AG04450 (cell line): ENCODE data around the gene RAB19. TPM values are rescaled to one million over a fixed set of nuclear protein-coding genes. Genes with fewer than 3 reads are reported as not detected.
A peak's percentile ranks its signal among the peaks of the same experiment; 100 is the strongest.

Source experiments
- CTCF ChIA-PET: fragments of 300-600, 350-600 bp; formaldehyde crosslinking; extraction: SDS; loops from one replicate; lab custom pipeline; 2022; ENCODE audit warnings: antibody characterized with exemption, inconsistent platforms; lab: Charles Lee
- POLR2A ChIA-PET: fragments of 350-600 bp; formaldehyde crosslinking; extraction: SDS; loops from one replicate; lab custom pipeline; 2021; ENCODE audit warnings: antibody characterized with exemption, inconsistent platforms; lab: Yijun Ruan, JAX
- DNase-seq: peaks from one replicate; pipeline ENCODE4 v3.0.0-alpha.2; 2011; ENCODE audit warnings: low read depth, low spot score
- H3K27ac ChIP-seq: one replicate; pipeline ENCODE4 v1.5.1; 2012; ENCODE audit warnings: low read depth, low read length, control low read depth
- H3K27me3 ChIP-seq: one replicate; pipeline ENCODE4 v1.6.0; 2012; ENCODE audit warnings: low read length; ENCODE audit not compliant: control insufficient read depth, insufficient read depth
- H3K4me3 ChIP-seq: 2 replicates; pipeline ENCODE4 v1.5.1; 2011; ENCODE audit warnings: mild to moderate bottlenecking, low read depth, low read length, control low read depth
- H3K9me3 ChIP-seq: 2 replicates; pipeline ENCODE4 v1.5.1; 2012; ENCODE audit warnings: low read length; ENCODE audit not compliant: control insufficient read depth, insufficient read depth
- CTCF ChIP-seq: IDR thresholded peaks from 2 replicates; pipeline ENCODE4 v1.5.1; 2011; ENCODE audit warnings: low read depth, low read length, control low read depth, inconsistent platforms
- polyA plus RNA-seq: library from polyadenylated mRNA; depleted of rRNA; stranded (reverse); fragments of >200 nt; gene quantifications from 2 replicates; pipeline ENCODE4 v1.2.3, GENCODE V29; 2011

The RAB19 gene
- polyA plus RNA-seq, 1 experiment: not detected

GRCh38 chr7:140390466-140391190 is 13.2 kb upstream of the RAB19 start:
- H3K4me3 ChIP-seq: no peak overlapping the region
- H3K27ac ChIP-seq: no peak overlapping the region
- no peak for DNase-seq
- CTCF ChIA-PET: no interaction called here
- no peaks in the 10 kb centered on the region for H3K27me3 ChIP-seq
- POLR2A ChIA-PET: no interaction called here
- no peak for TF ChIP-seq CTCF
- H3K9me3 ChIP-seq: no peaks in the 10 kb centered on the region

GRCh38 chr7:140391634-140392033 is 12.2 kb upstream of the RAB19 start:
- Histone ChIP-seq H3K27me3 (no peaks in the 10 kb centered on the region), H3K9me3 (no peaks in the 10 kb centered on the region), H3K4me3 (no peak overlapping the region), H3K27ac (no peak overlapping the region)
- TF ChIP-seq CTCF: no peak
- DNase-seq: no peak
- ChIA-PET POLR2A (no interaction called here), CTCF (no interaction called here)

- no peaks in the 10 kb centered on the region for H3K9me3 ChIP-seq
- no peak for TF ChIP-seq CTCF
- H3K27ac ChIP-seq: no peak overlapping the region
- H3K27me3 ChIP-seq: no peaks in the 10 kb centered on the region
- ChIA-PET CTCF (no interaction called here), POLR2A (no interaction called here)
- no peak overlapping the region for H3K4me3 ChIP-seq
- DNase-seq: no peak
Observed at GRCh38 chr7:140393756-140394306, 10.0 kb upstream of the RAB19 start.

- POLR2A ChIA-PET: interaction anchor here (0.7 kb wide), 3 partner anchors 39 to 105 kb away, joined by 5 to 7 read pairs (median 7); no protein-coding TSS in a partner anchor
- peak; percentile 7; the same call in 1 of the 2 replicates for TF ChIP-seq CTCF
- DNase-seq: peak; percentile 20
- no peaks in the 10 kb centered on the region for H3K9me3 ChIP-seq
- H3K4me3 ChIP-seq: peak within 1 kb of the TSS; percentile 70
- H3K27ac ChIP-seq: no peak within 1 kb of the TSS
- H3K27me3 ChIP-seq: no peaks in the 10 kb centered on the region
- CTCF ChIA-PET: no interaction called here
Observed at GRCh38 chr7:140397784-140398750, 5.8 kb upstream of the RAB19 start, which contains the start of gene SLC37A3. SLC37A3 (minus strand) TSS chr7:140398530; CDS start chr7:140382526, 16,004 bp downstream.
